OCI-LY3 (cell line): ENCODE results near the gene FCGR3B.
"Not testable (repeated sequence)": the region's sequence is repeated elsewhere in the genome, so short reads cannot be mapped to it uniquely, and the experiment has no call there.

Experiments used
- H2AFZ ChIP-seq: fragments of 200-600, 300-600 bp; shearing (Covaris generic); 2 replicates; pipeline ENCODE4 v1.6.0; 2014; ENCODE audit warnings: antibody characterized with exemption, low read depth, low read length
- H3K27ac ChIP-seq: fragments of 200-600, 300-600 bp; sonication (generic); 2 replicates; pipeline ENCODE4 v1.5.1; 2014; ENCODE audit warnings: mild to moderate bottlenecking, low read length, moderate library complexity, mixed read lengths
- H3K27me3 ChIP-seq: fragments of 200-600, 300-600 bp; sonication (generic); 2 replicates; pipeline ENCODE4 v1.6.1; 2014; ENCODE audit warnings: low read depth, low read length, mixed read lengths
- H3K36me3 ChIP-seq: fragments of 200-600, 300-600 bp; sonication (generic); replicated peaks from 2 replicates; pipeline ENCODE3; 2014; ENCODE audit warnings: low read depth, low read length, mixed read lengths
- H3K4me1 ChIP-seq: fragments of 300-600, 200-600 bp; sonication (generic); 2 replicates; pipeline ENCODE4 v1.6.1; 2014; ENCODE audit warnings: low read length, mixed read lengths
- H3K4me2 ChIP-seq: fragments of 200-600, 300-600 bp; sonication (generic); 2 replicates; pipeline ENCODE4 v1.6.1; 2014; ENCODE audit warnings: low read length, mixed read lengths
- H3K4me3 ChIP-seq: fragments of 300-600, 200-600 bp; sonication (generic); 2 replicates; pipeline ENCODE4 v1.5.1; 2014; ENCODE audit warnings: antibody characterized with exemption, mild to moderate bottlenecking, low read length, moderate library complexity
- H3K79me2 ChIP-seq: fragments of 300-600, 200-600 bp; shearing (Covaris generic); 2 replicates; pipeline ENCODE4 v1.6.1; 2014; ENCODE audit warnings: mild to moderate bottlenecking, low read length, mixed read lengths
- H3K9ac ChIP-seq: fragments of 300-600, 200-600 bp; shearing (Covaris generic); 2 replicates; pipeline ENCODE4 v1.6.0; 2014; ENCODE audit warnings: mild to moderate bottlenecking, low read length, moderate library complexity
- H3K9me3 ChIP-seq: fragments of 200-600, 300-600 bp; shearing (Covaris generic); 2 replicates; pipeline ENCODE4 v1.6.1; 2014; ENCODE audit warnings: low read length, mixed read lengths; ENCODE audit not compliant: insufficient read depth
- H4K20me1 ChIP-seq: fragments of 200-600, 300-600 bp; sonication (generic); 2 replicates; pipeline ENCODE4 v1.6.1; 2016; ENCODE audit warnings: low read length, mixed read lengths; ENCODE audit not compliant: insufficient read depth
- TF ChIP-seq, protein P1 (sequence below): fragments of 200-600, 300-600 bp; sonication (generic); IDR thresholded peaks from 2 replicates; pipeline ENCODE4 v1.5.1; 2014; ENCODE audit warnings: antibody characterized with exemption, low read length, low read depth

The FCGR3B gene

DNA sequence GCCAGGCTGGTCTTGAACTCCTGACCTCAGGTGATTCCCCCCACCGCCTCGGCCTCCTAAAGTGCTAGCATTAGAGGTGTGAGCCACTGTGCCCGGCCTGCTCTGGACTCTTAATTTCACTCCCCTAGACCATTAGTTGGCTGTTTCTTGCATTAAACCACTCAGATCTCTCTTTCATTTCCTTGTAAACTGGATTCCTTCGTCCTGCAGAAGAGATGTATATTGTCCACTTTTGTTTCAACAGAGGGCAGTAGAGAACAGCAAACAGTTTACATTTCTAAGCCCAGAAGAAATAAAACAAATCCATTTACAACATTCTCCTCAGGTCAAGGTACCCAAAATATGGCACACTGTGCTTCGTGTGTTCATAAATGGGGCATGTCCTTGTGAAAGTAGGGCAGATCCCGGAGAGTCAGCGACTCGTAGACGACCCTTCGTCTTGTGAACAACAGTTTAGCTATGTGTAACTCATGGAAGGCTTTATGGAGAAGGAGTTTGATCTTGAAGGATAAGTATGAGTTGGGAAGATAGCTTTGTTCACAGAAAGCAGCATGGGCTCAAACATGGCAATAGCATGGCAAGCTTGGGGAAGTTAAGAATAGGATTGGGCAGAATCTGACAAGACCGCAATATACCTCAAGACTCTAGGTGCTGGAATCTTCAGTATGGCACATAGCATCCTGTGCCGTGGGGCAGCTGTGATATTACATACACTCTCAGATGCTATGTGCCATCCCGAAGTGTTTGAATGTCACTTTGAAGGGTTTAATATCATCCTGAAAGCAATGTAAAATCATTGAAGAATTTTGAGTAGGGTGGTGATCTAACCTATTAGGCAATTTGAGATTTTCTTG is 16.8 kb upstream of the FCGR3B start:
- H3K36me3 ChIP-seq, H3K27me3 ChIP-seq, H3K79me2 ChIP-seq, H2AFZ ChIP-seq, H3K9me3 ChIP-seq, H3K27ac ChIP-seq, H4K20me1 ChIP-seq: not testable (repeated sequence)
- Histone ChIP-seq H3K9ac (peak overlapping the region; percentile 9; the same call in 1 of the 2 replicates), H3K4me2 (peak overlapping the region; percentile 50), H3K4me3 (peak overlapping the region; percentile 51), H3K4me1 (peaks cover 22% of the 10 kb centered on the region)
- TF ChIP-seq, protein P1, sequence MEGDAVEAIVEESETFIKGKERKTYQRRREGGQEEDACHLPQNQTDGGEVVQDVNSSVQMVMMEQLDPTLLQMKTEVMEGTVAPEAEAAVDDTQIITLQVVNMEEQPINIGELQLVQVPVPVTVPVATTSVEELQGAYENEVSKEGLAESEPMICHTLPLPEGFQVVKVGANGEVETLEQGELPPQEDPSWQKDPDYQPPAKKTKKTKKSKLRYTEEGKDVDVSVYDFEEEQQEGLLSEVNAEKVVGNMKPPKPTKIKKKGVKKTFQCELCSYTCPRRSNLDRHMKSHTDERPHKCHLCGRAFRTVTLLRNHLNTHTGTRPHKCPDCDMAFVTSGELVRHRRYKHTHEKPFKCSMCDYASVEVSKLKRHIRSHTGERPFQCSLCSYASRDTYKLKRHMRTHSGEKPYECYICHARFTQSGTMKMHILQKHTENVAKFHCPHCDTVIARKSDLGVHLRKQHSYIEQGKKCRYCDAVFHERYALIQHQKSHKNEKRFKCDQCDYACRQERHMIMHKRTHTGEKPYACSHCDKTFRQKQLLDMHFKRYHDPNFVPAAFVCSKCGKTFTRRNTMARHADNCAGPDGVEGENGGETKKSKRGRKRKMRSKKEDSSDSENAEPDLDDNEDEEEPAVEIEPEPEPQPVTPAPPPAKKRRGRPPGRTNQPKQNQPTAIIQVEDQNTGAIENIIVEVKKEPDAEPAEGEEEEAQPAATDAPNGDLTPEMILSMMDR: peak; percentile 80

DNA sequence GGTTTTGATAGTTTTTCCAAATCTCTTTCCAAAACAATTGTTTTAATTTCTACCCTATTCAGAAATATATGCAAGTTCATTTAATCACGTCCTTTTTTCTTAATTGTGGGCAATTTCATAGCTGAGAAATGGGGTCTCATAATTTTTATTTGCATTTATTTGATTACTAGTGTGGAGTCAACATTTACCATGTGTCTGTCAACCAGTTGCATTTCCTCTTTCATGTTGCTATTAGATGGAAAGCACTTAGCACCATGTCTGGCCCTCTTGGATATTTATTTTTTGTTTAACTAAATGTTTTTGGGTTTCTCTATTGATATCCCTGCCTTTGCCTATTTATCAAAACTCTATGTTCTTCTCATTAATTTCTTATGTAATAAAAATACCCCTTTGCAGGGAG is 13.9 kb upstream of the FCGR3B start:
- H4K20me1 ChIP-seq, H3K36me3 ChIP-seq, H3K4me2 ChIP-seq, H3K27me3 ChIP-seq, H3K79me2 ChIP-seq, H3K9me3 ChIP-seq, H3K9ac ChIP-seq, H2AFZ ChIP-seq, H3K4me3 ChIP-seq, H3K27ac ChIP-seq: not testable (repeated sequence)
- peaks cover 29% of the 10 kb centered on the region for H3K4me1 ChIP-seq

DNA sequence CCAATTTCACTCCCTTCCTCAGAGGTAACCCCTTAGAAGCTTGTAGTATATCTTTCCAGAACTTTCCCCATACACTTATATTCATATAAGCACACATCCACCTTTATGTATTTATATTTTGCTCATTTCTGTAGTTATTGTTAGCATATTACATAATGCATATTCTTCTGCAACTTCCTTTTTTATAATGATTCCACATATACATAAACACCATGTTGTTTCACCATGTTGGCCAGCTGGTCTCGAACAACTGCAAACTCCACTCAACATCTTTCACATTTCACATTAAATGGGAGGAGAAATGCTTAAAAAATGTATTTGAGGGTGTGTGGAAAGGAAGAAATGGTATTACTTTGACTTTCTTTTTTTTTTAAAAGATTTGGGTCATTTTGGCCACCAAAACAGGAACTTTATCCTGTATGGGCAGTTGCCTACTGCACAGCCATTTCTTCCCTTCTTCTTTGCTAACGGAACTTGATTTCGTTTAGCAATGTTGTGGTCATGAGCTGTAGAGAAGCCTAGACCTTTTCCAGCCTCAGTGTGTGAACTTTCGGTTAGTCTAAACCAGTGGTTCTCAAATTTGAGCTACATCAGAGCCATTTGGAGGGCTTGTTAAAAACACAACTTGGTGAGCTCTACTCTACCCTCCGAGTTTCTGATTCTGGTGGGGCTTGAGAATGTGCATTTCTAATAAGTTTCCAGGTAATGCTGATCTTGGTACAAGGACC is 12.7 kb upstream of the FCGR3B start:
- not testable (repeated sequence) for H3K27ac ChIP-seq, H3K36me3 ChIP-seq, H3K27me3 ChIP-seq, H3K9me3 ChIP-seq, H3K4me2 ChIP-seq, H3K79me2 ChIP-seq, H2AFZ ChIP-seq, H4K20me1 ChIP-seq, H3K9ac ChIP-seq, H3K4me3 ChIP-seq
- peaks cover 24% of the 10 kb centered on the region for H3K4me1 ChIP-seq

DNA sequence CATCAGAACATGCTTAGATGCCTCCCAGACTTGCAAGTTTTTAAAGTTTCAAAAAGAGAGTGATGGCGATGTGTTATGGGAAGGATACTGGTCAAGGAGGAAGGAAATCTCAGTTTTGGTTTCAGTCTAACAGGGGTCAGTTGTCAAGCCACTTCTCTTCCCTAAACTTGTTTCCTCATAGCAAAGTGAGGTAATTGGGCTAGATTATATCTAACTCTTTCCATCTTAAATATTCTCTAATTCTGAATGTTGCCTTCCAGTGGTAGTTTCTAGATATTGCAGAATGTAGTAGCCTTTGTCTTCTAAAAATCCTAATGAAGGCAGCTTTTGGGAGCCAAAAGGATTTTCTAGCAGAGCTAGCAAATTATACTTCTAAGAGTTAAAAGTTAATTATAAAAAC is 11.7 kb upstream of the FCGR3B start:
- H3K4me1 ChIP-seq: peaks cover 22% of the 10 kb centered on the region
- H3K36me3 ChIP-seq: not testable (repeated sequence)
- TF ChIP-seq, protein P1: peak; percentile 40

DNA sequence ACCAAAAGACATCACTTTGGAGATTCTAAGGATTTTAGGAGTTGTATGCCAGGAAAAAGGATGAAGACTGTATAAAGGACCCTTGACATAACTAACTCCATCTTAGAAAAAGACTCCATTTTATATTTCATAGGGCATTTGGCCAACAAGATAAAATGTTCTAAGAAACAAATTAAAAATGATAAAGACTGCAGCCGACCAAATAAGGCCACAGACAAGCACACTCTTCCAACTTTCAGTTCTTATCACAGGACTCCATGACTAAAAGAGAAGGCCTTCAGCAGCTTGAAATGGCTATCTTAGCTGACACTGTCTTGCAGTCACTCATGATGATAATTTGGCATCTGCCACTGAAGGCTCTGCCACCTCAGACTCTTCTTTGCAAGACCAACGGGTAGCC is 8.2 kb upstream of the FCGR3B start:
- H3K4me3 ChIP-seq, H3K9ac ChIP-seq, H3K27ac ChIP-seq, H3K36me3 ChIP-seq, H3K79me2 ChIP-seq, H3K27me3 ChIP-seq, H3K4me2 ChIP-seq, H2AFZ ChIP-seq, H3K9me3 ChIP-seq, H4K20me1 ChIP-seq: not testable (repeated sequence)
- peaks cover 22% of the 10 kb centered on the region for H3K4me1 ChIP-seq

More for the DNA sequence above, 11.7 kb upstream of the FCGR3B start:
- not testable (repeated sequence) for H2AFZ ChIP-seq, H3K79me2 ChIP-seq, H3K9me3 ChIP-seq, H3K9ac ChIP-seq, H3K27me3 ChIP-seq, H3K27ac ChIP-seq, H4K20me1 ChIP-seq
- H3K4me2 ChIP-seq: peak overlapping the region; percentile 58
- peak overlapping the region; percentile 37; the same call in 1 of the 2 replicates for H3K4me3 ChIP-seq

DNA sequence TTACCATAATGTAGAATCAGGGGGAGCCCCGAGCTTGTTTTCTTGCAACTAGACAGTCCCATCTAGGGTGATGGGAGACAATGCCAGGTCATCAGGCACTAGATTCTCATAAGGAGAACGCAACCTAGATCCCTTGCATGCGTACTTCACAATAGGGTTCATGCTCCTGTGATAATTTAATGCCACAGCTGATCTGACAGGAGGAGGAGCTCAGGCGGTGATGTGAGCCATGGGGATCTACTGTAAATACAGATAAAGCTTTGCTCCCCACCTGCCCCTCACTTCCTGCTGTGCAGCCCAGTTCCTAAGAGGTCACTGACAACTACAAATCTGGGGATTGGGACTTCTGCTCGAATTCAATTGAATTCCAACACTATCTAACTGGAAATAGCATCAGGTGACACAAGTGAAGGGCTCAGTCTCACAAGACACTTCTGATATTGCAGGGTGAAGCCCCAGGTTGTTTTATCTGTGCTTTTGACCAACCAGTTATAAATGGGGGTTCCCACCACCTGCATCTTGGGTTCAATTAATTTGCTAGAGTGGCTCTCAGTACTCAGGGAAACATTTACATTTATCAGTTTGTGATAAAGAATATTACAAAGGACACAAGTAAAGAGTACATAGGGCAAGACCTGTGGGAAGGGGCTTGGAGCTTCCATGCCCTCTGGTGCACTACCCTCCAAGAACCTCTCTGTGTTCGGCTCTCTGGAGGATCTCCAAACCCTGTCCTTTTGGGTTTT is 7.4 kb upstream of the FCGR3B start:
- not testable (repeated sequence) for H3K27ac ChIP-seq, H4K20me1 ChIP-seq, H3K27me3 ChIP-seq, H3K4me3 ChIP-seq, H3K36me3 ChIP-seq, H3K9ac ChIP-seq, H3K9me3 ChIP-seq, H3K79me2 ChIP-seq, H3K4me2 ChIP-seq, H2AFZ ChIP-seq
- H3K4me1 ChIP-seq: peaks cover 22% of the 10 kb centered on the region

DNA sequence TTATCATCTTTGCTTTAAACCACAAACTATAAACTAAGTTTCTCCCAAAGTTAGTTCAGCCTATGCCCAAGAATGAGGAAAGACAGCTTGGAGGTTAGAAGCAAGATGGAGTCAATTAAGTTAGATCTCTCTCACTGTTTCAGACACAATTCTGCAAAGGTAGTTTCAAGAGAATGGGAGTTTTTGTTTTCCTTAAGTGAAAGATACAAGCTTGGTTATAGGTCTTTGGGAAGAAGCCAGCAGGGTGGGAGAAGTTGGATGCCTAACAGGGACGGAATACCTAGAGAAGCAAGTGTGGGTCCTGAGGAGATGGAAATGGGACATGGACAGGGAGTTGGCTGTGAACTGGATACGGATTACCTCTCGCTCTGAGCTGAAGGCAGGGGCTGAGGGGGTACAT is 6.0 kb upstream of the FCGR3B start:
- H3K36me3 ChIP-seq, H2AFZ ChIP-seq, H3K27ac ChIP-seq, H3K27me3 ChIP-seq, H3K4me2 ChIP-seq, H3K79me2 ChIP-seq, H3K9me3 ChIP-seq, H4K20me1 ChIP-seq, H3K4me3 ChIP-seq, H3K9ac ChIP-seq: not testable (repeated sequence)
- H3K4me1 ChIP-seq: peaks cover 15% of the 10 kb centered on the region
